GM23338 (cell line): Measurements from ENCODE around the gene SYNPO2L. TPM values are rescaled to one million over a fixed set of nuclear protein-coding genes. Genes with fewer than 3 reads are reported as not detected.

Experiments used
- ATAC-seq: fragments of 200-7000 bp; cut with Tn5 transposase; 3 replicates; pipeline ENCODE4 v1.9.1; 2020
- DNase-seq: peaks from one replicate; pipeline ENCODE4 v3.0.0-alpha.2; 2015; ENCODE audit warnings: low spot score
- H2AFZ ChIP-seq: fragments of 200-600 bp; sonication (generic); 2 replicates; pipeline ENCODE4 v1.8.0; 2016; ENCODE audit warnings: antibody characterized with exemption, mild to moderate bottlenecking, moderate library complexity
- H3F3A ChIP-seq: fragments of 200-600 bp; sonication (generic); replicated peaks from 2 replicates; pipeline ENCODE4 v1.8.0; 2017; ENCODE audit warnings: antibody characterized with exemption, mixed run types, low read depth
- H3K27ac ChIP-seq: fragments of 200-600 bp; sonication (generic); 2 replicates; pipeline ENCODE4 v1.6.1; 2016; ENCODE audit warnings: low read depth
- H3K27me3 ChIP-seq: fragments of 200-600 bp; sonication (generic); 2 replicates; pipeline ENCODE4 v1.8.0; 2016; ENCODE audit warnings: mild to moderate bottlenecking, mixed run types, moderate library complexity; ENCODE audit not compliant: insufficient read depth
- H3K36me3 ChIP-seq: fragments of 200-600 bp; sonication (generic); 2 replicates; pipeline ENCODE4 v1.8.0; 2016; ENCODE audit warnings: mild to moderate bottlenecking; ENCODE audit not compliant: insufficient read depth
- H3K4me1 ChIP-seq: fragments of 200-600 bp; sonication (generic); 2 replicates; pipeline ENCODE4 v1.8.0; 2016; ENCODE audit warnings: mild to moderate bottlenecking, moderate library complexity; ENCODE audit not compliant: insufficient read depth
- H3K4me2 ChIP-seq: fragments of 200-600 bp; sonication (generic); 2 replicates; pipeline ENCODE4 v1.7.1; 2017; ENCODE audit warnings: mixed run types
- H3K4me3 ChIP-seq: fragments of 200-600 bp; sonication (generic); 2 replicates; pipeline ENCODE4 v1.6.1; 2016; ENCODE audit warnings: mixed run types
- H3K79me2 ChIP-seq: fragments of 200-600 bp; sonication (generic); replicated peaks from 2 replicates; pipeline ENCODE4 v1.8.0; 2017; ENCODE audit warnings: mild to moderate bottlenecking; ENCODE audit not compliant: insufficient read depth
- H3K9me2 ChIP-seq: fragments of 200-600 bp; sonication (generic); 2 replicates; pipeline ENCODE4 v1.8.0; 2017; ENCODE audit not compliant: insufficient read depth
- H4K20me1 ChIP-seq: fragments of 200-600 bp; sonication (generic); replicated peaks from 2 replicates; pipeline ENCODE4 v1.8.0; 2017; ENCODE audit warnings: mild to moderate bottlenecking; ENCODE audit not compliant: insufficient read depth
- H3K27ac Mint-ChIP-seq: 2 replicates; pipeline ENCODE4 v1.8.0; 2020; ENCODE audit warnings: inconsistent platforms, mild to moderate bottlenecking, moderate library complexity, mixed read lengths
- H3K27me3 Mint-ChIP-seq: 3 replicates; pipeline ENCODE4 v1.8.0; 2022; ENCODE audit warnings: low read depth, mild to moderate bottlenecking, moderate library complexity, mixed read lengths, inconsistent platforms; ENCODE audit not compliant: insufficient read depth, poor library complexity
- H3K36me3 Mint-ChIP-seq: 3 replicates; pipeline ENCODE4 v1.8.0; 2021; ENCODE audit warnings: low read depth, mild to moderate bottlenecking, inconsistent platforms, moderate library complexity, mixed read lengths
- H3K4me1 Mint-ChIP-seq: 3 replicates; pipeline ENCODE4 v1.8.0; 2020; ENCODE audit warnings: mild to moderate bottlenecking, inconsistent platforms, mixed read lengths
- H3K4me3 Mint-ChIP-seq: 3 replicates; pipeline ENCODE4 v1.8.0; 2021; ENCODE audit warnings: moderate library complexity, mild to moderate bottlenecking, inconsistent platforms, mixed read lengths
- H3K9me3 Mint-ChIP-seq: 3 replicates; pipeline ENCODE4 v1.8.0; 2020; ENCODE audit warnings: moderate library complexity, mild to moderate bottlenecking, inconsistent platforms, mixed read lengths
- CREB1 ChIP-seq: fragments of 250-450 bp; sonication (Bioruptor Pico); IDR thresholded peaks from 2 replicates; pipeline ENCODE4 v1.5.0; 2020; ENCODE audit warnings: low read depth, mild to moderate bottlenecking, moderate library complexity
- EZH2 ChIP-seq: fragments of 200-600 bp; sonication (generic); IDR thresholded peaks from one replicate; pipeline ENCODE4 v1.8.0; 2017; ENCODE audit warnings: antibody characterized with exemption, mild to moderate bottlenecking, low read depth; ENCODE audit not compliant: unreplicated experiment
- EZH2phosphoT487 ChIP-seq: fragments of 200-600 bp; sonication (generic); IDR thresholded peaks from one replicate; pipeline ENCODE4 v1.8.1; 2018; ENCODE audit warnings: antibody characterized with exemption; ENCODE audit not compliant: unreplicated experiment
- JUNB ChIP-seq: IDR thresholded peaks from one replicate; pipeline ENCODE4 v1.6.1; 2016; ENCODE audit warnings: antibody characterized with exemption; ENCODE audit not compliant: unreplicated experiment
- NANOG ChIP-seq: IDR thresholded peaks from 2 replicates; pipeline ENCODE4 v1.6.1; 2016; ENCODE audit warnings: antibody characterized with exemption, borderline replicate concordance
- STAT1 ChIP-seq: IDR thresholded peaks from one replicate; pipeline ENCODE4 v1.6.1; 2016; ENCODE audit warnings: antibody characterized with exemption; ENCODE audit not compliant: unreplicated experiment
- ZNF331 ChIP-seq: fragments of 250-450 bp; sonication (Bioruptor Pico); IDR thresholded peaks from 2 replicates; pipeline ENCODE4 v1.5.0; 2020; ENCODE audit warnings: low read depth, mild to moderate bottlenecking, moderate library complexity
- polyA plus RNA-seq: library from polyadenylated mRNA; unstranded; fragments of >200 nt; fragmentation: Nextera tagmentation; extraction: Ambion mirVana; gene quantifications from 2 replicates; pipeline ENCODE4 v1.2.1, GENCODE V29; 2016
- total RNA-seq: library from RNA; depleted of rRNA; stranded (reverse); fragments of >200 nt; shearing (Covaris generic); gene quantifications from 2 replicates; pipeline ENCODE4 v1.2.3, GENCODE V29; 2014
- TF ChIP-seq, protein P1 (sequence below): fragments of 250-450 bp; sonication (Bioruptor Pico); IDR thresholded peaks from 2 replicates; pipeline ENCODE4 v1.5.0; 2020; ENCODE audit warnings: mild to moderate bottlenecking, moderate library complexity
- TF ChIP-seq, protein P2 (sequence below): IDR thresholded peaks from one replicate; pipeline ENCODE4 v1.6.1; 2018; ENCODE audit warnings: antibody characterized with exemption; ENCODE audit not compliant: unreplicated experiment

Gene SYNPO2L
- total and polyA plus RNA-seq, 2 experiments from 2014 or later: 0.57 TPM; not detected in 1

DNA sequence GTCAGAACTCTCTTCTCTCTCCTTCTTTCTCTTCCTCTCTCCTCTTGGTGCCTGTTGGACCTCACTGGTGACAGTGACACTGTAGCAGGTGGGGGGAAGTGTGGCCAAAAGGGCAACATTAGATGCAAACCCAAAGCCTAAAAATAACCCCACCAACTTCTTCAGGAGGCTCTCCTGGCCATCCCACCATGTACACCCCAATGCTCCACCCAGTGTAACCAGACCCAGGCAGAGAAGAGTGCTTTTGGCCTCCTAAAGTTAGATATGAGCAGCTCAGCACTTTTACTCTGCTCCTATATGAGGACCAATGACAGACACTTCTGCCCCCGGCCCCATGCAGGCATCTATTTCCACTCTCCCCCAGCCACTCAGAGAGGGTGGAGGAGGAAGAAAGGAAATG lies 20.0 kb downstream of the SYNPO2L start (continued):
- TF ChIP-seq, protein P1, sequence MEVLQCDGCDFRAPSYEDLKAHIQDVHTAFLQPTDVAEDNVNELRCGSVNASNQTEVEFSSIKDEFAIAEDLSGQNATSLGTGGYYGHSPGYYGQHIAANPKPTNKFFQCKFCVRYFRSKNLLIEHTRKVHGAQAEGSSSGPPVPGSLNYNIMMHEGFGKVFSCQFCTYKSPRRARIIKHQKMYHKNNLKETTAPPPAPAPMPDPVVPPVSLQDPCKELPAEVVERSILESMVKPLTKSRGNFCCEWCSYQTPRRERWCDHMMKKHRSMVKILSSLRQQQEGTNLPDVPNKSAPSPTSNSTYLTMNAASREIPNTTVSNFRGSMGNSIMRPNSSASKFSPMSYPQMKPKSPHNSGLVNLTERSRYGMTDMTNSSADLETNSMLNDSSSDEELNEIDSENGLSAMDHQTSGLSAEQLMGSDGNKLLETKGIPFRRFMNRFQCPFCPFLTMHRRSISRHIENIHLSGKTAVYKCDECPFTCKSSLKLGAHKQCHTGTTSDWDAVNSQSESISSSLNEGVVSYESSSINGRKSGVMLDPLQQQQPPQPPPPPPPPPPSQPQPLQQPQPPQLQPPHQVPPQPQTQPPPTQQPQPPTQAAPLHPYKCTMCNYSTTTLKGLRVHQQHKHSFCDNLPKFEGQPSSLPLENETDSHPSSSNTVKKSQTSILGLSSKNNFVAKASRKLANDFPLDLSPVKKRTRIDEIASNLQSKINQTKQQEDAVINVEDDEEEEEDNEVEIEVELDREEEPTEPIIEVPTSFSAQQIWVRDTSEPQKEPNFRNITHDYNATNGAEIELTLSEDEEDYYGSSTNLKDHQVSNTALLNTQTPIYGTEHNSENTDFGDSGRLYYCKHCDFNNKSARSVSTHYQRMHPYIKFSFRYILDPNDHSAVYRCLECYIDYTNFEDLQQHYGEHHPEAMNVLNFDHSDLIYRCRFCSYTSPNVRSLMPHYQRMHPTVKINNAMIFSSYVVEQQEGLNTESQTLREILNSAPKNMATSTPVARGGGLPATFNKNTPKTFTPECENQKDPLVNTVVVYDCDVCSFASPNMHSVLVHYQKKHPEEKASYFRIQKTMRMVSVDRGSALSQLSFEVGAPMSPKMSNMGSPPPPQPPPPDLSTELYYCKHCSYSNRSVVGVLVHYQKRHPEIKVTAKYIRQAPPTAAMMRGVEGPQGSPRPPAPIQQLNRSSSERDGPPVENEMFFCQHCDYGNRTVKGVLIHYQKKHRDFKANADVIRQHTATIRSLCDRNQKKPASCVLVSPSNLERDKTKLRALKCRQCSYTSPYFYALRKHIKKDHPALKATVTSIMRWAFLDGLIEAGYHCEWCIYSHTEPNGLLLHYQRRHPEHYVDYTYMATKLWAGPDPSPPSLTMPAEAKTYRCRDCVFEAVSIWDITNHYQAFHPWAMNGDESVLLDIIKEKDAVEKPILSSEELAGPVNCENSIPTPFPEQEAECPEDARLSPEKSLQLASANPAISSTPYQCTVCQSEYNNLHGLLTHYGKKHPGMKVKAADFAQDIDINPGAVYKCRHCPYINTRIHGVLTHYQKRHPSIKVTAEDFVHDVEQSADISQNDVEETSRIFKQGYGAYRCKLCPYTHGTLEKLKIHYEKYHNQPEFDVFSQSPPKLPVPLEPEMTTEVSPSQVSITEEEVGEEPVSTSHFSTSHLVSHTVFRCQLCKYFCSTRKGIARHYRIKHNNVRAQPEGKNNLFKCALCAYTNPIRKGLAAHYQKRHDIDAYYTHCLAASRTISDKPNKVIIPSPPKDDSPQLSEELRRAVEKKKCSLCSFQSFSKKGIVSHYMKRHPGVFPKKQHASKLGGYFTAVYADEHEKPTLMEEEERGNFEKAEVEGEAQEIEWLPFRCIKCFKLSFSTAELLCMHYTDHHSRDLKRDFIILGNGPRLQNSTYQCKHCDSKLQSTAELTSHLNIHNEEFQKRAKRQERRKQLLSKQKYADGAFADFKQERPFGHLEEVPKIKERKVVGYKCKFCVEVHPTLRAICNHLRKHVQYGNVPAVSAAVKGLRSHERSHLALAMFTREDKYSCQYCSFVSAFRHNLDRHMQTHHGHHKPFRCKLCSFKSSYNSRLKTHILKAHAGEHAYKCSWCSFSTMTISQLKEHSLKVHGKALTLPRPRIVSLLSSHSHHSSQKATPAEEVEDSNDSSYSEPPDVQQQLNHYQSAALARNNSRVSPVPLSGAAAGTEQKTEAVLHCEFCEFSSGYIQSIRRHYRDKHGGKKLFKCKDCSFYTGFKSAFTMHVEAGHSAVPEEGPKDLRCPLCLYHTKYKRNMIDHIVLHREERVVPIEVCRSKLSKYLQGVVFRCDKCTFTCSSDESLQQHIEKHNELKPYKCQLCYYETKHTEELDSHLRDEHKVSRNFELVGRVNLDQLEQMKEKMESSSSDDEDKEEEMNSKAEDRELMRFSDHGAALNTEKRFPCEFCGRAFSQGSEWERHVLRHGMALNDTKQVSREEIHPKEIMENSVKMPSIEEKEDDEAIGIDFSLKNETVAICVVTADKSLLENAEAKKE (CRISPR knock-in tag): no peak
- TF ChIP-seq ZNF331 (CRISPR knock-in tag): no peak

DNA sequence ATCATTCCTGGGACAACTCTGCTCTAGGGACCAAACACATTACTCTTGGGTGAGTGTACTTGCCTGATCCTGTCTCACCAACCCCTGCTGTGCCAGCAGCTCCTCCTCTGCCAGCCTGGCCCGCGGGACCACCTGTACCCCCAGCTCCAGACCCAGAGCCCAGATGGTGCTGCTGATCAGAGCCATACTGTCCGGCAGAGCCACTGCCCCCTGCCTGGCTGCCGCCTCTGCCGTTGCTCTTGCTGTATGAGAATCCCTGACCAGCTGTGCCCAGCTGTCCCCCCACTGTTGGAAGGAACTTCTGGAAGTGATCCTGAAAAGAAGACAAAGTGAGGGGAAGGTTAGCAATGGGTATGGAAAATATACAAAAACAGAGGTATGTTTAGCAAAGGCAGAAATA lies 21.4 kb downstream of the SYNPO2L start:
- no peak overlapping the region for H3K27ac Mint-ChIP-seq
- no peaks in the 10 kb centered on the region for H3K4me1 ChIP-seq
- no peak overlapping the region for H3K4me3 ChIP-seq
- TF ChIP-seq JUNB (no peak), EZH2 (no peak), NANOG (no peak), STAT1 (no peak), EZH2phosphoT487 (no peak), CREB1 (no peak)
- TF ChIP-seq, protein P2, sequence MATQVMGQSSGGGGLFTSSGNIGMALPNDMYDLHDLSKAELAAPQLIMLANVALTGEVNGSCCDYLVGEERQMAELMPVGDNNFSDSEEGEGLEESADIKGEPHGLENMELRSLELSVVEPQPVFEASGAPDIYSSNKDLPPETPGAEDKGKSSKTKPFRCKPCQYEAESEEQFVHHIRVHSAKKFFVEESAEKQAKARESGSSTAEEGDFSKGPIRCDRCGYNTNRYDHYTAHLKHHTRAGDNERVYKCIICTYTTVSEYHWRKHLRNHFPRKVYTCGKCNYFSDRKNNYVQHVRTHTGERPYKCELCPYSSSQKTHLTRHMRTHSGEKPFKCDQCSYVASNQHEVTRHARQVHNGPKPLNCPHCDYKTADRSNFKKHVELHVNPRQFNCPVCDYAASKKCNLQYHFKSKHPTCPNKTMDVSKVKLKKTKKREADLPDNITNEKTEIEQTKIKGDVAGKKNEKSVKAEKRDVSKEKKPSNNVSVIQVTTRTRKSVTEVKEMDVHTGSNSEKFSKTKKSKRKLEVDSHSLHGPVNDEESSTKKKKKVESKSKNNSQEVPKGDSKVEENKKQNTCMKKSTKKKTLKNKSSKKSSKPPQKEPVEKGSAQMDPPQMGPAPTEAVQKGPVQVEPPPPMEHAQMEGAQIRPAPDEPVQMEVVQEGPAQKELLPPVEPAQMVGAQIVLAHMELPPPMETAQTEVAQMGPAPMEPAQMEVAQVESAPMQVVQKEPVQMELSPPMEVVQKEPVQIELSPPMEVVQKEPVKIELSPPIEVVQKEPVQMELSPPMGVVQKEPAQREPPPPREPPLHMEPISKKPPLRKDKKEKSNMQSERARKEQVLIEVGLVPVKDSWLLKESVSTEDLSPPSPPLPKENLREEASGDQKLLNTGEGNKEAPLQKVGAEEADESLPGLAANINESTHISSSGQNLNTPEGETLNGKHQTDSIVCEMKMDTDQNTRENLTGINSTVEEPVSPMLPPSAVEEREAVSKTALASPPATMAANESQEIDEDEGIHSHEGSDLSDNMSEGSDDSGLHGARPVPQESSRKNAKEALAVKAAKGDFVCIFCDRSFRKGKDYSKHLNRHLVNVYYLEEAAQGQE: no peak

More for the DNA sequence above, 21.4 kb downstream of the SYNPO2L start:
- ATAC-seq: no peak; the same call in 2 of the 3 replicates
- no peaks in the 10 kb centered on the region for H3K36me3 Mint-ChIP-seq
- H3K9me2 ChIP-seq: no peaks in the 10 kb centered on the region
- H3K27me3 Mint-ChIP-seq: no peaks in the 10 kb centered on the region
- H3K27ac ChIP-seq: no peak overlapping the region
- H4K20me1 ChIP-seq: no peaks in the 10 kb centered on the region
- no peak overlapping the region for H3K4me2 ChIP-seq
- H3K79me2 ChIP-seq: no peaks in the 10 kb centered on the region
- 0 out of 3 replicates have a peak, but pooled peaks cover 4% of the 10 kb centered on the region for H3K4me1 Mint-ChIP-seq
- no peaks in the 10 kb centered on the region for H3K36me3 ChIP-seq
- H2AFZ ChIP-seq: no peak overlapping the region
- DNase-seq: no peak
- H3K27me3 ChIP-seq: no peaks in the 10 kb centered on the region
- H3K9me3 Mint-ChIP-seq: no peaks in the 10 kb centered on the region
- no peak overlapping the region for H3K4me3 Mint-ChIP-seq
- no peaks in the 10 kb centered on the region for H3F3A ChIP-seq
